A549 (cell line): ENCODE measurements around the gene TRAFD1. TPM values are rescaled to one million over a fixed set of nuclear protein-coding genes. Genes with fewer than 3 reads are reported as not detected.

Experiments
- ATAC-seq, 2 experiments: fragments of 200-7000 bp in 1 of 2; fragments of >200 bp in 1 of 2; cut with Nextera tagmentation in 1 of 2; cut with Tn5 transposase in 1 of 2; 3 replicates each; pipeline versions ENCODE4 v1.8.0 to v1.9.1; 2018 to 2020; ENCODE audit warnings: mild to moderate bottlenecking in 1 of 2, moderate library complexity in 1 of 2
- CTCF ChIA-PET: fragments of 300-600 bp; sonication (Branson Sonifier 250); formaldehyde crosslinking; extraction: SDS; loops from one replicate; lab custom pipeline; 2021; ENCODE audit warnings: antibody characterized with exemption, inconsistent platforms; lab: Yijun Ruan, JAX
- POLR2A ChIA-PET: fragments of 350-600 bp; formaldehyde crosslinking; extraction: SDS; loops from one replicate; lab custom pipeline; 2021; ENCODE audit warnings: antibody characterized with exemption, inconsistent platforms; lab: Yijun Ruan, JAX
- DNase-seq, 2 experiments: peaks; one replicate each; pipeline versions ENCODE4 v3.0.0 to v3.0.0-alpha.2; 2011 to 2016; ENCODE audit warnings: low read depth in 1 of 2, low spot score in 1 of 2
- FAIRE-seq: peaks from 2 replicates; lab custom pipeline; 2011; peaks lifted over from hg19 to GRCh38; lab: Jason Lieb, UNC
- H3K27ac ChIP-seq, 2 experiments: fragments of >200 bp; sonication (Bioruptor Twin); formaldehyde crosslinking; 3 replicates each; pipeline ENCODE4 v1.5.1; 2016 to 2017
- H3K4me1 ChIP-seq: fragments of >200 bp; sonication (Bioruptor Twin); formaldehyde crosslinking; 3 replicates; pipeline ENCODE4 v1.6.1; 2016
- H3K4me2 ChIP-seq: fragments of >200 bp; sonication (Bioruptor Twin); formaldehyde crosslinking; 3 replicates; pipeline ENCODE4 v1.6.1; 2016
- H3K4me3 ChIP-seq: fragments of >200 bp; sonication (Bioruptor Twin); formaldehyde crosslinking; 3 replicates; pipeline ENCODE4 v1.5.1; 2016
- H3K9me3 ChIP-seq: fragments of >200 bp; sonication (Bioruptor Twin); formaldehyde crosslinking; 3 replicates; pipeline ENCODE4 v1.6.1; 2016
- CEBPB ChIP-seq, 2 experiments: fragments of >200 bp in 1 of 2; sonication (Bioruptor Twin) in 1 of 2; formaldehyde crosslinking in 1 of 2; IDR thresholded peaks; 2 replicates each; pipeline ENCODE4 v1.6.1; 2012 to 2016
- CTCF ChIP-seq: fragments of >200 bp; sonication (Bioruptor Twin); formaldehyde crosslinking; IDR thresholded peaks from 3 replicates; pipeline ENCODE4 v1.5.1; 2016
- EHMT2 ChIP-seq: fragments of 200-600 bp; sonication (generic); IDR thresholded peaks from 2 replicates; pipeline ENCODE4 v1.6.1; 2016; ENCODE audit warnings: antibody characterized with exemption, low read depth, mild to moderate bottlenecking, moderate library complexity
- ELK1 ChIP-seq: fragments of 150-350 bp; IDR thresholded peaks from 2 replicates; pipeline ENCODE4 v1.6.1; 2014; ENCODE audit warnings: low read depth, mild to moderate bottlenecking, low read length
- FOSL2 ChIP-seq, 2 experiments: fragments of 450-650 bp in 1 of 2; fragments of >200 bp in 1 of 2; sonication (Bioruptor Twin) in 1 of 2; formaldehyde crosslinking; IDR thresholded peaks; 2 replicates each; pipeline versions ENCODE4 v1.5.0 to v1.6.1; 2016 to 2020; ENCODE audit warnings: mild to moderate bottlenecking in 1 of 2, moderate library complexity in 1 of 2
- HES2 ChIP-seq: fragments of >200 bp; sonication (Bioruptor Twin); formaldehyde crosslinking; IDR thresholded peaks from 2 replicates; pipeline ENCODE4 v1.6.1; 2016
- HOXB5 ChIP-seq: fragments of 250-450 bp; sonication (Bioruptor Pico); IDR thresholded peaks from 2 replicates; pipeline ENCODE4 v1.5.0; 2020; ENCODE audit warnings: mild to moderate bottlenecking, moderate library complexity
- JUNB ChIP-seq: fragments of >200 bp; sonication (Bioruptor Twin); formaldehyde crosslinking; IDR thresholded peaks from 2 replicates; pipeline ENCODE4 v1.6.1; 2016
- KDM1A ChIP-seq: fragments of 200-600 bp; sonication (generic); IDR thresholded peaks from 2 replicates; pipeline ENCODE4 v1.6.1; 2016; ENCODE audit warnings: low read depth, mild to moderate bottlenecking
- NR3C1 ChIP-seq: fragments of >200 bp; sonication (Bioruptor Twin); formaldehyde crosslinking; IDR thresholded peaks from 3 replicates; pipeline ENCODE4 v1.6.1; 2017
- PHF8 ChIP-seq: fragments of 200-600 bp; sonication (generic); IDR thresholded peaks from 2 replicates; pipeline ENCODE4 v1.6.1; 2016; ENCODE audit warnings: low read depth, mild to moderate bottlenecking, antibody characterized with exemption, moderate library complexity, borderline replicate concordance
- RAD21 ChIP-seq, 2 experiments: fragments of >200 bp in 1 of 2; sonication (Bioruptor Twin) in 1 of 2; formaldehyde crosslinking in 1 of 2; IDR thresholded peaks in 1 of 2; conservative IDR thresholded peaks in 1 of 2; 2 replicates in 1 of 2; 3 replicates in 1 of 2; pipeline ENCODE4 v1.6.1; 2012 to 2018; ENCODE audit warnings: inconsistent platforms in 1 of 2
- RNF2 ChIP-seq: fragments of 200-600 bp; sonication (generic); IDR thresholded peaks from 2 replicates; pipeline ENCODE4 v1.6.1; 2016; ENCODE audit warnings: low read depth, mild to moderate bottlenecking, antibody characterized with exemption, moderate library complexity, borderline replicate concordance
- TFCP2L1 ChIP-seq: fragments of 250-450 bp; sonication (Bioruptor Pico); IDR thresholded peaks from 2 replicates; pipeline ENCODE4 v1.5.0; 2021; ENCODE audit warnings: mild to moderate bottlenecking
- WGBS: methylation state at CpG from one replicate; pipeline ENCODE4 v1.1.6; 2017; ENCODE audit errors: missing lambda C conversion rate; 5-methylcytosine and 5-hydroxymethylcytosine counted together
- polyA plus RNA-seq, 4 experiments: library from polyadenylated mRNA; depleted of rRNA in 3 of 4; stranded (reverse); fragments of >200 nt; fragmentation: RNase III in 1 of 4; extraction: RNeasy Plus Mini Kit Qiagen cat#74134 plus additional on column Dnase treatment in 1 of 4; gene quantifications; 2 replicates in 3 of 4; 3 replicates in 1 of 4; pipeline ENCODE4 v1.2.3, GENCODE V29; 2011 to 2017

TRAFD1 gene
- polyA plus RNA-seq, 2 of the 4 experiments (the other 2 are of a cell fraction) = 23.3 to 41.1 TPM

- POLR2A ChIA-PET = no interaction called here
- H3K4me1 ChIP-seq = no peaks in the 10 kb centered on the region
- 74% methylated on average over 4 of the region's 4 CpGs for WGBS
- DNase-seq = no peak
- ATAC-seq = no peak
- CTCF ChIA-PET = interaction anchor here (0.9 to 4.0 kb wide), 5 partner anchors 8 to 391 kb away, joined by 4 to 14 read pairs (median 4); no protein-coding TSS in a partner anchor
- no peaks in the 10 kb centered on the region for H3K9me3 ChIP-seq
- TF ChIP-seq EHMT2 = no peak
- no peak for TF ChIP-seq JUNB
- H3K4me2 ChIP-seq = no peak overlapping the region
- H3K4me3 ChIP-seq = no peak overlapping the region
- no peak for FAIRE-seq
- H3K27ac ChIP-seq = no peak overlapping the region
Observed at GRCh38 chr12:112191840-112192321, 66.5 kb downstream of the TRAFD1 start.

- POLR2A ChIA-PET = no interaction called here
Observed at GRCh38 chr12:112192475-112192874, 67.1 kb downstream of the TRAFD1 start.

GRCh38 chr12:112194601-112195247 is 69.4 kb downstream of the TRAFD1 start:
- Histone ChIP-seq H3K4me2 (no peak overlapping the region), H3K27ac (no peak overlapping the region), H3K9me3 (no peaks in the 10 kb centered on the region), H3K4me3 (no peak overlapping the region), H3K4me1 (no peaks in the 10 kb centered on the region)
- ATAC-seq (no peak), FAIRE-seq (no peak), DNase-seq (no peak)
- TF ChIP-seq EHMT2 (no peak), KDM1A (no peak), RNF2 (no peak), TFCP2L1 (no peak), RAD21 (conservative IDR thresholded peaks at IDR 0.05 in 1 of 2, IDR thresholded peaks at IDR 0.05 in 1 of 2) (no peak), CTCF (no peak), NR3C1 (no peak), CEBPB (IDR thresholded peaks at IDR 0.05) (no peak)
- CTCF ChIA-PET = interaction anchor here (1.7 to 4.0 kb wide), 3 partner anchors 42 to 192 kb away, joined by 3 to 14 read pairs (median 4); no protein-coding TSS in a partner anchor
- POLR2A ChIA-PET = no interaction called here
- 93% methylated on average over 20 of the region's 20 CpGs for WGBS

More at GRCh38 chr12:112192475-112192874, 67.1 kb downstream of the TRAFD1 start:
- ATAC-seq (no peak), DNase-seq (no peak), FAIRE-seq (no peak)
- Histone ChIP-seq H3K27ac (no peak overlapping the region), H3K4me1 (no peaks in the 10 kb centered on the region), H3K9me3 (no peaks in the 10 kb centered on the region), H3K4me2 (no peak overlapping the region), H3K4me3 (no peak overlapping the region)
- TF ChIP-seq EHMT2 (no peak), RNF2 (no peak), PHF8 (no peak), HES2 (no peak), FOSL2 (IDR thresholded peaks at IDR 0.05) (no peak), FOSL2 (CRISPR knock-in tag; IDR thresholded peaks at IDR 0.05) (no peak), HOXB5 (CRISPR knock-in tag) (no peak), ELK1 (no peak)
- CTCF ChIA-PET = interaction anchor here (1.2 to 4.0 kb wide), 2 partner anchors 7 to 194 kb away, joined by 4 to 14 read pairs; no protein-coding TSS in a partner anchor
- 93% methylated on average over 13 of the region's 13 CpGs for WGBS
